ENCODE measurements around the gene VPS41.
"Not testable (repeated sequence)": the region's sequence is repeated elsewhere in the genome, so short reads cannot be mapped to it uniquely, and the experiment has no call there.

The VPS41 gene

DNA sequence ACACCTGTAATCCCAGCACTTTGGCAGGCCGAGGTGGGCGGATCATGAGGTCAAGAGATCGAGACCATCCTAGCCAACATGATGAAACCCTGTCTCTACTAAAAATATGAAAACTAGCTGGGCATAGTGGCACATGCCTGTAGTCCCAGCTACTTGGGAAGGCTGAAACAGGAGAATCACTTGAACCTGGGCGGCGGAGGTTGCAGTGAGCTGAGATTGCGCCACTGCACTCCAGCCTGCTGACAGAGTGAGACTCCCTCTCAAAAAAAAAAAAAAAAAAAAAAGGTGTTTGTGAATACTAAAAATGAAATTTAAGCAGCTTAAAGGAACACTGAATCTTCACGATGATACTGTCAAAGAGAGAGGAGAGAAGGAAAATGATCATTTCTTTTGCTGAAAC is 54.0 kb downstream of the VPS41 start:
- not testable (repeated sequence) for DNase-seq

DNA sequence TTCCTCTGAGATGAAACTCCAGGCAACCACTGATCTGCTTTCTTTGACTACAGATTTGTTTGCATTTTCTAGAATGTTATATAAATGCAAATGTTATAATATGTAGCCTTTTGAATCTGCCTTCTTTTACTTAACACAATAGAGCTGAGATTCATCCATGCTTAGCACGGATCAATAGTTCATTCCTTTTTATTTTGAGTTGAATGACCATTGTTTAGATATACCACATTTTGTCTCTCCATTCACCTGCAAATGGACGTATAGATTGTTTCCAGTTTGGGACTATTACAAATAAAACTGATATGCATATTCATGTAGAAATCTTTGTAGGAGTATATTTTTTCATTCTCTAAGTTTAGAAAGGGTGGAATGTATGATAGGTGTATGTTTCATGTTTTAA is 57.7 kb downstream of the VPS41 start:
- no peak for DNase-seq

DNA sequence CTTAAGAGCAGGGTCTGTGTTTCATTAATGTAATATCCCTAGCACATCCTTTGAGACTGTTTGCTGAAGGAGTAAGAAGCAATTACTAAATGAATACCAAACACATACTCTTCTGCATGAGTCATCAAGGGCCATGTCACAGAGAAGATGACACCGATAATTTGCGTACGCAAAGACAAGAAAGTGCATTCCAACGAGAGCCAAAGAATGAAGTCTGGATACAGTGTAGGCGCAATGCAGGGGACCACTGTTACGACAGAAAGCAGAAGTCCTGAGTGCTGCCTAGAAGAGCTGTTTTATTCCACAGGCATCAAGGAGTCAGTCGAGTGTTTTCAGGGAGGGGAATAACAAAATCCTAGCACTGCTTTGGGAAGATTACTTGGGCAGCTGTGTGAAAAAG is 62.7 kb downstream of the VPS41 start:
- DNase-seq, result no peak

DNA sequence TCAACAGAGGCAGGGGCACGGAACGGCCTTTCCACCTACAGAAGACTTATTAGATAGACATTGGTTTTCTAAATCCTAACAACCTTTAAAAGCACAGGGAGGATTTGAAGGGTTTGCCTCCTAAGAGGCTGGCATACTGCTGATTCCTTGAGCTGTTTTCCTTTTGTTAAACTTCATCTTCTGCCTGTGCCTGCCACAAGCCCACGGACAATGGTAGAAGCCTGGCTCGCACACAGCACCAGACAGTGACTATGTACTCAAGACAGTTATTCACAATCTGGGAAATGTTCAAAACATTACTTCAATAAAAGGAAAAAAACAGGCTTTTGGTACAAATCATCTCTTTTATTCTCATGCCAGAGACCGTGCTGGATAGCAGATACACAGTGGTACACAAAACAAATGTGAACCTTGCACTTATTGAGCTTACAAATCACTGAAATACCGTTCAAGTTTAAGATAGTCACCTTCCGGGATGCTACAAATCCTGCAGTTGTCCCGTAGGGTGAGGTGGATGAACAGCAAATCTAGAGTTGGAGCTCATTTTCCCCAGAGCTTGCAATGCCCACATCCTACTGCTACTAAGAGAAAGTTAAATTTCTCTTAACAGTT is 63.9 kb downstream of the VPS41 start:
- DNase-seq, result no peak

DNA sequence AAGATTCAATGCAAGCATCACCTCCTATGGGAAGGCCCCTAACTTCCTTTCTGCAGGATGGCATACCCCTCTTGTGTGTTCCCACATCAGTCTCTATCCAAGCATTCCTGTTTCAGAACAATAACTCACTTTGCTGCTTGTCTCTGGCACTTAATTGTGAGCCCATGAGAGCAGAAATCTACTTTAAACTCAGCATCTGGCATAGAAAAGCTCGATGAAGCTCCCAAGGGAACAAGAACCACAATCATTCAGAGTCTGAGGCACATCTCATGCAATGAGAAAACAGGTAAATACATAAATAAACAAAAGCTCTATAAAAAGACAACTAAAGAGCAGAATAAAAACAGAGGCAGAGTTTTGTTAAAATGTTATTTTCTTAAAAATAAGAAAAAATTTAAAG is 66.2 kb downstream of the VPS41 start:
- no peak for DNase-seq

DNA sequence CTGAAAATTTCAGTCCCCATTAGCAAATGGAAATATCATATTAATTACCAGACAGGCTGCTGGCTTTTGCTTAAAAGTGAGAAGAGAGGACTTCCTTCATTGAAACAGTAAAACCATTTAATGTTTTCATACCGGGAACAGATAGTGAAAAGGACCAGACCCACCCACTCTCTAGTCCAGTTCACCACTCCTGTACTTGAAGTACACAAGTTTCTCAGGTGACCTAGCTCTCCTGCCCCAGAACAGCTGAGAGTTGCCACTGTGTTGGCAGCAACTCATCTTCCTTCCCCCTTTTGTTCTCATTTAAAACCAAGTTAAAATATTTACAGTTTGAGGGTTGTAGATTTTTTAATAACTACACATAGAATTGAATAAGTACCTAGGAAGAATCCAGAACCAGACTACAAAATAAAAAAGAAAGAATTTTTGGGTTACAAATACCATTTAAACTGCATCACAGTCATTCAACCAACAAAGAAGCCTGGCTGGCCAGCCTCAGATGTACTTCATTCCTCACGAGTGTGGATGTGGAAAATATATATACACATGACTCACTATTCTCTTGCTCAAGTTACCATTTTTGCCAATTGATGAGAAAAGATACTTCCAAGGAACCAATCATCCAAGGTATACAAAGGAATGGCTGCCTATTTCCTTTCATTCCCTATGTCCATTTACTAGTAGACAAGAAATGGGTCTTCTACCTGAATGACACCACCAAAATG is 68.1 kb downstream of the VPS41 start:
- no peak for DNase-seq

DNA sequence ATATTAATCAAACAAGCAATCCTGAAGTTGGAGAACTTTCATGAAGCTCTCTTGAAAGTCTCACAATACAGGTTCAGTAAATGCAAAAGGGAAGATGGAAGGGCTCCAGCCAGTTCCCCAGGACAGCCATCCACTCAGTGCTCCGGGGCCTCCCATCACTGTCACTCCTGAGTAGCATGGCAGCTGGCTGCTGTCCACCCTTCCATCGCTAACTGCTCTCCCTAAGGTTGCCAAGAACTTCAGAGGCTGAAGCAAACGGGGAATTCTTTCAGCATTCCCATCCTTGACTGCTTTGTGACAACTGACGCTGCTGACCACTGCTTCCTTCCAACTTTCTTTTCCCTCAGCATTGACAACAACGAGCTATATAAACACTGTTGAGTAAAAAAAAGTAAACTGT is 69.1 kb downstream of the VPS41 start:
- DNase-seq, result no peak

DNA sequence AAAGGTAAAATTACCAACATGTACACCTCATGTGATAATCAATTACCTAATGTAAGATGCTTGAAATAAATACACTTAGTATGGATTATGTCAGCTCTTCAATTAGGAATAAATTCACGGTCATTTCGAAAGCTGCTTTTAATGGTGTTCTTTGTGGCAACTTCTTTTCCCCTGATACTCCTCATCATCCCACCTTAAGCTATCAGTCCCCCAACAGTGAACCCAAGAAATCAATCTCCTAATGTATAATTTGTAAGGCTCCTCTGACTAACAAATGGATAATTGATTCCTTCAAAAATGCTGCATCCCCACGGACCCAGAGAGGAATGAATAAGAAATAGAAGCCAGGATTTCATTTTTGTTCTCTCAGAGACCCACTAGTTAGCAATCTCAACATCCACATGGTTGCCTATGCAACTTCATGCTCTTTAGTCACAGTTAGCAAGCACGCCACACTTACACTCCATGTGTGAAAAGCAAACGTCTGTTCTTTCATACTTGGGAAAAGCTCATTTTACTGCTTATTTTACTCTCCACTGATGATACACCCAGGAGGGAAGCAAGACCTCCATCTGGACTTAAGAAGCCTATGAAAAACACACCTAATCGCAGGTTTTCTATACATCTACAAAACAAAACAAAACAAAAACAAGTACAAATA is 70.1 kb downstream of the VPS41 start:
- DNase-seq, result no peak

DNA sequence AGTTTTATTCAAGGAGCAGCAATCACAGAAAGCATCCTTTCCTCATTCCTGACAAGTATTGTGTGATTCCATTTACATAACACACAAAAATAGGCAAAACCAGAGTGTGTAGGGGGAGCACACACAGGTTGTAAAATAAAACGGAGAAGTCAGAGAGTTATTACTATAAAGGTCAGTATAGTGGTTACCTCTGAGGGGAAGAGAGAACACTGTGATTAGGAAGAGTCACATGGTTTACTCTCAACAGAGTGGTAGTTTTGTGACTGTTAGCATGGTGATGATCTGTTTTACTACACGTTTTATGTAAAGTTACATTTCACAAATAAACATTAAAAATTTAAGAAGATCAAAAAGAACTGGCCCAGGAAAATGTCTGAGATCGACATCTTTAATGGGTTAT is 74.6 kb downstream of the VPS41 start:
- DNase-seq, result no peak

DNA sequence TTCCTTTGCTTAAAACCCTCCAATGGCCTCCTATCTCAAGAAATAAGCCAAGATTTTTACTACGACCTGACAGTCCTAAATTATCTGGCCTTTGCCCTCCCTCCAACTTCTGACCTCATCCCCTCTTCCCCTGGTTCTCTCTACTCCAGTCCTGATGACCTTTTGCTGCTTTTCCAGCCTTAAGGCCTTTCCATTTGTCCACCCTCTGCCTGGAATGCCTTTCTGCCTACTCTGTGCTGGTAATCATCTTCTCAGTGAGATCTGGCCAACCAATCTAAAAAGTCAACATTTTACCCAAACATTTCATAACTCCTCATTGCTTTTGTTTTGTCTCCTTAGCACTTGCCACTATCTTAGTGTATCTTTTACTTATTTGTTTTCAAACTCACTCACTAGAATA is 75.7 kb downstream of the VPS41 start:
- no peak for DNase-seq

DNA sequence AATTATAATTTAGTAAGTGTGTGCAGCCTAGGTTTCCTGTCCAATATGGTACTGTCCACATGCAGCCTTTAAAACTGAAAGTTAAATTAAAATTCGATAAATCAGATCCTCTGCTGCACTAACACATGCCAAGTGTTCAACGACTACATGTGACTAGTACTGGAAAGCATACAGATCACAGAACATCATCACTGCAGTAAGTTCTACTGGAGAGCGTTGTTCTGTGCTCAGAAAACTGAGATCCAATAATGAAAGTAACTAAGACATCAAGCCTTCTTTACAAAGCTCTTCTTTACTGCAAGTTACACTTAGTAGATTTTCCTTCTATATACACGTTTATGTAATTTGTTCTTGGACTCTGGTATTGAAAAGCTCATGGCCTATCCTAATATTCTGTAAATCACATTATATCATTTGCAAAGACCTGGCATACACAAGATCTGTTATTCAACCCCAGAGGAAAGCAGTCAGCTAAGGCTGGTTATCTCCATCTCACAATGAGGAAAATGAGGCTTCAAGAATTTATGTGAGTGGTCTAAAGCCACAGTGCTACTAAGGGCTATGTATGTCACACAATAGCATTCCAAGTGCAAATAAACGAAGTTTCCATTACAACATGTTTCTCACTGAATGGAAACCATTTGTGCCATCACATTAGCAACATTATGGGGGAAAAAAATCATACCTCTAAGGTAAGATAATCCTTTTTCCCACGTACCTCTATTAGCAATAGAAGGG is 77.6 kb downstream of the VPS41 start:
- DNase-seq, result no peak

DNA sequence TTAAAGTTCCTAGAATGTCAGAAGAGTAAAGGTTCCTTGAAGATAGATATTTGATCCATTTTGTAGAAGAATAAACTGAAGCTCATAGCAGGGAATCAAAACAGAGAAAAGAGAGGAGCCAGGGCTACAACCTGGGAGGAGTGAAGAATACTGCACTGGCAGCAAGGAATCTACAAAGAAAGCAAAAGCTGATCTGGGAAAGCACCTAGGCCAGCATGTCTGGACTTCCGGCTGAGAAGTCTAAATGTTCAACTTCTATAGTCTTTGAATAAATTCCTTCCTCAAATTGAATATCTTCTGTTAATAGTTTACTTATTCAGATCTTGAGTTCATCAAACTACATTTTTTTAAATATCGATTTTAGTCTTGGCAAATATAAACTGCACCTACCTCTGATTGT is 78.2 kb downstream of the VPS41 start:
- DNase-seq, result no peak

DNA sequence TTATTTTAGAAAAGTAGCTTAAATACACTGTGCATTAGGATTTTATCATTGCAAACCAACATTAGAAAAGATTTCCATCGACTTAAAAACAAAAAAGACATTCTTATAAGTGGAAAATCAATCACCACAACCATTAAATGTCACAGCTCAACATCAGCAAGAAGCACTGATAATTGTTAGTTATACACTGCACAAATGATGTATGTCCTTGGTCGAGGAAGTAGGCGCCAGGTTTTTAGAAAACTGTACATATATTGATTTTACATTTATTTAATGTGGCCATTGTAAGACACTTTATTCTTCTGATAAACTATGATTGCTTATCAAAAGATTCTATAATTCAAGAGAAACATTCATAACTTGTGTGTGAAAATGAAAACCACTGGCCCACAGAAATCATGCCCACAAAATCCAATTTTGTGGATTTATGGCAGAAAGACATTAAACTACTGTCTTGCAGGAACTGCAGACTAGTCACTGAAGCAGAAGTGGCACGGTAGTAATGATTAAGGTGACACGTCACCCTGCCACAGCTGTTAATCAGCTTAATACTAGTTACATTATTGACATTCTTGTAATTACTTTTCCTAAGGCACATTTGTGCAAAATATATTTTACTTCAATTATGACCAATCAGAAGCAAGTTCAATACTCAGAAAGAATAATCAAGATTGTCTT is 79.4 kb downstream of the VPS41 start:
- DNase-seq, result peak; percentile 12

DNA sequence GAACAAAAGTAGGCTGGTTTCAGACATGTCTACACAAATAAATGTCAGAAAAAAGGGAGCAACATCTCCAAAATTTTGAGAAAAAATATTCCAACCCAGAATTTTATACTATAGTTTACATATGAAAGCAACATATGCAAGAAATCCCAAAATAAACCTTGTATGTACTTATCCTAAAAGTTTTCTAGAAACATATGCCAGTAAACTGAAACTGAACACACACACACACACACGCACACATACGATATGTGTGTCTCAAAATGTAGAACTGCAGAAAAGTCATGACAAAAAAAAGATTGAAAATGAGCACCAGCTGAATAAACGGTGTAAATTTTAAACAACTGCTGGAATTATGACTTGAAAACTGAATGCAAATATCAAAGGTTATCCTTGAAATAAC is 81.0 kb downstream of the VPS41 start:
- no peak for DNase-seq

DNA sequence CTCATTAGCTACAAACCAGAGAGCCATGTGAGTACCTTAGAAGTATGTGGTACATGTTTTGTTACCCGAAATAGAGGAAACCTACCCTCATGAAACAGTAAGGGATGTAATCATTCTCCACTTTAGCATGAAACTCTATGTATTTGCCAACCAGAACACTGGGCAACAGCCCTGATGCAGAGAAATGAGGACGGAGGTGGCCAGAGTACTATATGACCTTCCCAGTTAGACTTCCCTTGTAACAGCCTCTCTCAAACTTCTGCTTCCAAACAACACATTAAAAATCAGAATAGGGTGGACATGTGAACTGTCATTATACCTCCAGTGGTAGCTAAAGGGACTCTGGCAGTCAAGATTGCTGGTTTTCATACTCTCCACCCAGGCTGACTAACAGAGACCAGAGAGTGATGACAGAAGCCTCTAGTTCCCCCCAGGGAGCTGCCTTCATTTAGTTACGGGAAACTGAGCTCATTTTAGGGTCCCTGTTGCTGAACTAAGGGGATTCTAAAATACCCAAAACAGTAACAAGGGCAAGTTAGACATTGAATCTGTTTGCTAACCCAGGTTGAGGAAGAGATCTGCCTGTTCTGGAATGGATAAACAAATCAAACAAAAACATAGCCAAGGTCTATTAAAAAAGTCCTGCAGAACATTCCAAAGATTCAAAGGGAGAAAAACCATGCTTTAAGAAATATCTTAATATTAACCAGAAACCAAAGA is 83.1 kb downstream of the VPS41 start:
- no peak for DNase-seq

DNA sequence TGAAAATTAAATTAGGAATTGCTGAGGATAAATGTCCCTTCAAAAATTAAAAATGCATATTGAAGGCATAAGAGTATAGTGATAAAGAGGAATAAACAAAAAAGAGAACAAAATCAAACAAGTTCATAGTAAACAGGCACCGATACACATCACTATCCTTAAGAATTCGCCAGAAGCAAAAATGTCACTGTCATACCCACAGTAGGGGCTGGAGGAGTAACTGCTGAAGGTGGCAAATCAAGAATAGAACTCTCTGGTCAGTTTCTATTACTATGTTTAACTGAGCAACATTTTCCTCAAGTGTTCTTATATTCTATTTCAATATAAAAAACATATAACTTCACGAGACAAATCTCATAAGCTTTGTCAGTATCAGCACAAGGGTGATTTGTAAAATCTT is 84.0 kb downstream of the VPS41 start:
- DNase-seq, result no peak

DNA sequence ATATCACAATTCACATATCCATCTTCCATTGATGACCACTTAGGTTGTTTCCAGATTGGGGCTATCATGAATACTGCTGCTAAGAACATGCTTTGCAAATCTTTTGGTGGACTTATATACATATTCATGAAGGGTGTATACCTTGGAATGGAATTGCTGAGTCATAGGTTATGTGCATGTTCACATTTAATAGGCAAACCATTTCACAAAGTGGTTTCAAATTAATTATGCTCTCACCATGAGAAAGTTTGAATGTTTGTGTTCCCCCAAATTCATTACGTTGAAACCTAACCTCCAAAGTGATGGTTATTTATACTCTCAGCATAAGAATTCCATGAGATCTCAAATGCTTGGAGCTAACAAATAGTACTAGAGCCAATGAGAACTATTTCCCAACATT is 86.4 kb downstream of the VPS41 start:
- DNase-seq, result no peak

DNA sequence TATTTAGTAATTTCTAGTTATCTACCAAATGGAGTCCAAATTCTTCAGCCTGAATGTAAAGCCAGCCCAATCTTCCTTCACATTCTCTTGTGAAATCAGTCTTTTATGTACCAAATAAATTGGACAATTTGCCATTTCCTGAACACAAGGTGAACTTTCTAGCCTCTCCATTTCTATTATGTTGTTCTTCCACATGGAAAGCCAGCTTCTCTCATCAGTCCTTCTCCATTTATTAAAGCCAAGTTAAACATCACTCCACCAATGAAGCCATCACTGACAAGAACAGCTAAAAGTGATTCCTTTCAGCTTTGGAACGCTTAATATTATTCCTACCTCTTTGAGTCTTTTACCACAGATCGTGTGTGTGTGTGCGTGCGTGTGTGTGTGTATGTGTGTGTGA is 88.4 kb downstream of the VPS41 start:
- DNase-seq, result no peak

DNA sequence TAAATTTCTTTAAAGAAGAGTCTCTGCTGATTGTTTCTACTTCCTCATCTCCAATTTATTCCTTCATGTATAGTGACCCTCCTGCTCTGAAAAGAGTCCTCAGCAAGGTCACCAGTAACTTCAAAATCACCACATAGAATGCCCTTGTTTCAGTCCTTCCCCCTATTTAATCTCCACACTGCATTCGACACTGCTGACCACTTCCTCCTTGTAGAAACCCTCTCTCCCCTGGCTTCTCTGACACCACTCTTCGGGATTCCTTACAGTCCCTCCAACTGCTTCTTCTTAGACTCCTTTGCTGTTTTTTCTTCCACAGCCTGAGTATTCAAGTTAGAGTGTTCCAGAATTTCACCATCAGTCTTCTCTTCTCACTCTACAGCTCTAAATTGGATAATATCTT is 89.5 kb downstream of the VPS41 start:
- no peak for DNase-seq

DNA sequence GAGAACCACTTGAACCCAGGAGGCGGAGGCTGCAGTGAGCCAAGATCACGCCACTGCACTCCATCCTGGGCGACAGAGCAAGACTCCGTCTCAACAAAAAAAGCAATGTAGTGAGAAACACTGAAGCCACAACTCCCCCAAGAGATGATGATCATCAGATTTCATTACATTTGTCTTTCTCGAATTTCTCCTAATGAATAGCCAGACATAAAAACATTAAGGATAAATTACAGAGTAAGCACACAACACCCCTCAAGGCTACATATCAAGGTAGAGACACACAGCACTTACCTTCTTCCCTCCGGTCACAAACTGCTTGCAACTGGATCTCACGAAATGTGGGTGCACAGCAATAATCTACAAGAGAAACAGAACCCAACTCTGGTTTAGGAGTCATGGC is 91.5 kb downstream of the VPS41 start:
- DNase-seq, result no peak

DNA sequence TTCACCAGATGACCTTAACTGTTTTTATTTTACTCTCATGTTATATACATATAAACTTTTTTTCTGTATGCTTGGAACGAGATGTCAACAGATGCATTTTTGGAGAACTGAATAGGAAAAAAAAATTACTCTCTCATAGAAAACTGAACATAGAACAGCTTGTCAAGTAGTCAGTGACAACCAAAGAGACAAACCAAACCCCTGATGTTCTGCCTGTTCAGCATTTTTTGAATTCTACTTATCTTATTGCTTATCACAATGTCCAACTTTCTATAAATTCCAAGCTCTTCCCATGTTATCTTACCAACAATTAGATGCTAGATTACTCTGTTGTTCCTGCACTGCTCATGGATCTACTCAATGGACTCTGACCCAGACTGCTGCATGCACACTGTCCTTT is 95.2 kb downstream of the VPS41 start:
- no peak for DNase-seq

DNA sequence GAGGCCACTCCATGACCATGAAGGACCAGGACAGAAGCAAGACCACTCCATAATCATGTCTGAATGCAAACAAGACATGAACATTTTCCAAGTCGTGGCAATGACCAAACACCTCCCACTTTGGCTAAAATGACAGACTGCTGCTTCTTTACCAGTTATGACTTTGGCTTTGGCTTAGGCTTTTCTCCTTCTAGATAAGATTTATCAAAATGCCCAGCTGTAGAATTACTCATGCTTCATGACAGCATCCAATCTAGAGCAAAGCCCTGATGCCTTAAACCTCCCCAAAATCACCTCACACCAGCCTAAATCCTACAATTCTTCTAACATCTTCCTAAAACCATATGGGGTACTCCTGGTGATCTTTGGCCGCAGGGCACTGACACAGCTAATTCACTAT is 102.1 kb downstream of the VPS41 start:
- DNase-seq, result no peak

DNA sequence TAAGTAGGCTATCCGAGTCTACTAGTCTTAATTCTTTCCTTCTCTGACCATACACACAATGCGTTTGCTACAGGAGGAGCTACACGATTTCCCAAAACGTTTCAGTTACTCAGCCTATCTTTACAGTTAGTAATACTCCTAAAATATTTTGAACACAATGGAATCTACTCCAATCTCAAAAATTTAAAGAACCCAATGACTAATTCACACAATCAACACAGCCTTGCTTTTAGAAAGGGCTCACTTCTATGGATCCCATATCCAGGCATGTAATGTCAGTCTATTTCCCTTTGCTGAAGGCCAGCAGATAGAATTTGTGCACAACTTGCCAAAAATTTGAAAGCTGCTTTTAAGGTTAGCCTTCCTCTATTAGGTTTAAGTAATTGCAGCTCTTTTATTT is 107.2 kb downstream of the VPS41 start:
- DNase-seq, result no peak

Measured in NCI-H146 (cell line).